Measurements from ENCODE around the gene DCUN1D5.

DNA sequence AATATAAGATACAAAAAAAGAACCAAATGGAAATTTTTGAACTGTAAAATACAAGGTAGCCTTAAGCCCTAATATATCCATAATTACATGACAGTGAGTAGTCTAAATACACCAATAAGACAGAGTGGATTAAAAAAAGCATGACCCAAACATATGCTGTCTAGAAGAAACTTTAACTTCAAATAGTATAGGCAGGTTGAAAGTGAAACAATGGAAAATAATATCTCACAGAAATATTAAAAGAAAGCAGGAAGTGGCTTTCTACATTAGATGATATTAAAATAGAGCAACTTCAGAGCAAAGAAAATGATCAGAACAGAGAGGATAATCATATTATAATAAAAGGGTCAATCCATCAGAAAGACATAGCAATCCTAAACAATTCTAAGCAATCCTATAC, 21.8 kb downstream of the DCUN1D5 start:
- TF ChIP-seq EZH2 (IDR thresholded peaks at IDR 0.05; ENCODE audit: low read depth, low read length, severe bottlenecking): no peak
- TF ChIP-seq, protein P1, sequence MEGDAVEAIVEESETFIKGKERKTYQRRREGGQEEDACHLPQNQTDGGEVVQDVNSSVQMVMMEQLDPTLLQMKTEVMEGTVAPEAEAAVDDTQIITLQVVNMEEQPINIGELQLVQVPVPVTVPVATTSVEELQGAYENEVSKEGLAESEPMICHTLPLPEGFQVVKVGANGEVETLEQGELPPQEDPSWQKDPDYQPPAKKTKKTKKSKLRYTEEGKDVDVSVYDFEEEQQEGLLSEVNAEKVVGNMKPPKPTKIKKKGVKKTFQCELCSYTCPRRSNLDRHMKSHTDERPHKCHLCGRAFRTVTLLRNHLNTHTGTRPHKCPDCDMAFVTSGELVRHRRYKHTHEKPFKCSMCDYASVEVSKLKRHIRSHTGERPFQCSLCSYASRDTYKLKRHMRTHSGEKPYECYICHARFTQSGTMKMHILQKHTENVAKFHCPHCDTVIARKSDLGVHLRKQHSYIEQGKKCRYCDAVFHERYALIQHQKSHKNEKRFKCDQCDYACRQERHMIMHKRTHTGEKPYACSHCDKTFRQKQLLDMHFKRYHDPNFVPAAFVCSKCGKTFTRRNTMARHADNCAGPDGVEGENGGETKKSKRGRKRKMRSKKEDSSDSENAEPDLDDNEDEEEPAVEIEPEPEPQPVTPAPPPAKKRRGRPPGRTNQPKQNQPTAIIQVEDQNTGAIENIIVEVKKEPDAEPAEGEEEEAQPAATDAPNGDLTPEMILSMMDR (IDR thresholded peaks at IDR 0.05; ENCODE audit: control extremely low read depth in 1 of 3, insufficient read depth in 1 of 3, low read depth in 1 of 3, low read length in 3 of 3): no peak
- no peak for TF ChIP-seq GTF2F1 (IDR thresholded peaks at IDR 0.05; ENCODE audit: borderline replicate concordance, low read depth, low read length)
- TF ChIP-seq ATF3 (IDR thresholded peaks at IDR 0.05; ENCODE audit: insufficient read depth, low read depth, low read length): no peak
- TF ChIP-seq TCF12 (IDR thresholded peaks at IDR 0.05; ENCODE audit: low read depth, low read length): no peak
- no peak for TF ChIP-seq HDAC2 (IDR thresholded peaks at IDR 0.05; ENCODE audit: borderline replicate concordance in 1 of 2, low read depth in 2 of 2, low read length in 2 of 2)
- no peak for TF ChIP-seq YY1 (IDR thresholded peaks at IDR 0.05; ENCODE audit: low read depth, low read length)
- no peak for TF ChIP-seq CBX5 (IDR thresholded peaks at IDR 0.05; ENCODE audit: low read depth, low read length)
- no peak for TF ChIP-seq FOSL1 (IDR thresholded peaks at IDR 0.05; ENCODE audit: insufficient read depth, low read depth, low read length)
- no peak for TF ChIP-seq USF2 (IDR thresholded peaks at IDR 0.05; ENCODE audit: low read length)
- no peak for TF ChIP-seq SUZ12 (IDR thresholded peaks at IDR 0.05; ENCODE audit: low read length)
- TF ChIP-seq E2F6 (IDR thresholded peaks at IDR 0.05): no peak
- no peak for TF ChIP-seq TAF1 (IDR thresholded peaks at IDR 0.05; ENCODE audit: low read depth, low read length)
- TF ChIP-seq CBX8 (IDR thresholded peaks at IDR 0.05; ENCODE audit: borderline replicate concordance, low read depth, low read length): no peak
